HCT116 (cell line): ENCODE measurements around the gene NARF.

Experiments used
- CEBPB ChIP-seq: IDR thresholded peaks from 2 replicates; pipeline ENCODE4 v1.6.1; 2012; ENCODE audit warnings: low read depth
- CTCF ChIP-seq, 3 experiments: fragments of 200-600 bp in 1 of 3; sonication (generic) in 1 of 3; IDR thresholded peaks in 2 of 3; conservative IDR thresholded peaks in 1 of 3; 2 replicates each; pipeline ENCODE4 v1.5.1; 2012 to 2017; ENCODE audit warnings: low read depth in 2 of 3, low read length in 2 of 3, antibody characterized with exemption in 1 of 3, borderline replicate concordance in 1 of 3, control low read depth in 1 of 3, mild to moderate bottlenecking in 1 of 3, mixed read lengths in 1 of 3, mixed run types in 1 of 3, moderate library complexity in 1 of 3; ENCODE audit not compliant: insufficient read depth in 1 of 3
- EGR1 ChIP-seq: IDR thresholded peaks from 2 replicates; pipeline ENCODE4 v1.6.1; 2012; ENCODE audit warnings: low read depth
- EZH2 ChIP-seq: fragments of 200-600 bp; sonication (generic); IDR thresholded peaks from 2 replicates; pipeline ENCODE4 v1.6.1; 2017; ENCODE audit warnings: antibody characterized with exemption, mixed run types
- EZH2phosphoT487 ChIP-seq: fragments of 200-600 bp; IDR thresholded peaks from 2 replicates; pipeline ENCODE4 v1.6.1; 2018; ENCODE audit warnings: antibody characterized with exemption, borderline replicate concordance
- POLR2A ChIP-seq: IDR thresholded peaks from 2 replicates; pipeline ENCODE4 v1.7.0; 2011; ENCODE audit warnings: borderline replicate concordance; ENCODE audit not compliant: insufficient read depth, insufficient read length; ENCODE audit errors: extremely low read depth
- POLR2AphosphoS5 ChIP-seq: IDR thresholded peaks from 2 replicates; pipeline ENCODE4 v1.6.1; 2011; ENCODE audit warnings: mild to moderate bottlenecking, low read depth, low read length, moderate library complexity
- RAD21 ChIP-seq: IDR thresholded peaks from 2 replicates; pipeline ENCODE4 v1.6.1; 2012; ENCODE audit warnings: low read depth, mild to moderate bottlenecking
- REST ChIP-seq: IDR thresholded peaks from 2 replicates; pipeline ENCODE4 v1.6.1; 2012; ENCODE audit warnings: low read depth
- SIN3A ChIP-seq: IDR thresholded peaks from 2 replicates; pipeline ENCODE4 v1.6.1; 2012; ENCODE audit warnings: low read depth
- YY1 ChIP-seq: IDR thresholded peaks from 2 replicates; pipeline ENCODE4 v1.6.1; 2011; ENCODE audit warnings: low read length, low read depth, moderate library complexity, mild to moderate bottlenecking; ENCODE audit not compliant: insufficient replicate concordance; ENCODE audit errors: extremely low read depth
- ZBTB33 ChIP-seq: IDR thresholded peaks from 2 replicates; pipeline ENCODE4 v1.6.1; 2011; ENCODE audit warnings: mild to moderate bottlenecking, low read length, moderate library complexity; ENCODE audit not compliant: insufficient replicate concordance; ENCODE audit errors: extremely low read depth
- TF ChIP-seq, protein P1 (sequence below): IDR thresholded peaks from 2 replicates; pipeline ENCODE4 v1.6.1; 2012
- TF ChIP-seq, protein P2 (sequence below): IDR thresholded peaks from 2 replicates; pipeline ENCODE4 v1.6.1; 2012

GRCh38 chr17:82486231-82487094, 27.9 kb downstream of the NARF start:
- no peak for TF ChIP-seq EZH2
- TF ChIP-seq, protein P1, sequence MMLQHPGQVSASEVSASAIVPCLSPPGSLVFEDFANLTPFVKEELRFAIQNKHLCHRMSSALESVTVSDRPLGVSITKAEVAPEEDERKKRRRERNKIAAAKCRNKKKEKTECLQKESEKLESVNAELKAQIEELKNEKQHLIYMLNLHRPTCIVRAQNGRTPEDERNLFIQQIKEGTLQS, result no peak
- no peak for TF ChIP-seq EGR1
- TF ChIP-seq CTCF (IDR thresholded peaks at IDR 0.05 in 2 of 3, conservative IDR thresholded peaks at IDR 0.05 in 1 of 3; ENCODE audit: borderline replicate concordance in 1 of 3, insufficient read depth in 1 of 3, low read depth in 2 of 3, low read length in 2 of 3), result no peak
- TF ChIP-seq, protein P2, sequence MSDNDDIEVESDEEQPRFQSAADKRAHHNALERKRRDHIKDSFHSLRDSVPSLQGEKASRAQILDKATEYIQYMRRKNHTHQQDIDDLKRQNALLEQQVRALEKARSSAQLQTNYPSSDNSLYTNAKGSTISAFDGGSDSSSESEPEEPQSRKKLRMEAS, result no peak
- TF ChIP-seq RAD21, result no peak
- TF ChIP-seq EZH2phosphoT487, result no peak
- no peak for TF ChIP-seq POLR2A
- TF ChIP-seq YY1, result no peak
- TF ChIP-seq CEBPB, result no peak
- no peak for TF ChIP-seq SIN3A
- TF ChIP-seq REST, result no peak
- TF ChIP-seq POLR2AphosphoS5, result no peak
- no peak for TF ChIP-seq ZBTB33
